BE2C (cell line): ENCODE measurements around the gene IGSF21.

Experiments
- DNase-seq: peaks from one replicate; pipeline ENCODE4 v3.0.0-alpha.2; 2020
- H3K27me3 ChIP-seq: fragments of 250-450 bp; sonication (Bioruptor Pico); 2 replicates; pipeline ENCODE4 v1.5.1; 2020; ENCODE audit warnings: mild to moderate bottlenecking
- H3K36me3 ChIP-seq: fragments of 250-450 bp; sonication (Bioruptor Pico); 2 replicates; pipeline ENCODE4 v1.5.1; 2020; ENCODE audit warnings: mild to moderate bottlenecking
- H3K4me1 ChIP-seq: fragments of 250-450 bp; sonication (Bioruptor Pico); 2 replicates; pipeline ENCODE4 v1.5.1; 2020
- H3K4me3 ChIP-seq: 2 replicates; pipeline ENCODE4 v1.5.1; 2011; ENCODE audit warnings: low read depth, low read length
- H3K9me3 ChIP-seq: fragments of 250-450 bp; sonication (Bioruptor Pico); 2 replicates; pipeline ENCODE4 v1.5.1; 2020
- CTCF ChIP-seq: IDR thresholded peaks from 2 replicates; pipeline ENCODE4 v1.5.1; 2012; ENCODE audit warnings: mild to moderate bottlenecking, low read depth, low read length

The IGSF21 gene

DNA sequence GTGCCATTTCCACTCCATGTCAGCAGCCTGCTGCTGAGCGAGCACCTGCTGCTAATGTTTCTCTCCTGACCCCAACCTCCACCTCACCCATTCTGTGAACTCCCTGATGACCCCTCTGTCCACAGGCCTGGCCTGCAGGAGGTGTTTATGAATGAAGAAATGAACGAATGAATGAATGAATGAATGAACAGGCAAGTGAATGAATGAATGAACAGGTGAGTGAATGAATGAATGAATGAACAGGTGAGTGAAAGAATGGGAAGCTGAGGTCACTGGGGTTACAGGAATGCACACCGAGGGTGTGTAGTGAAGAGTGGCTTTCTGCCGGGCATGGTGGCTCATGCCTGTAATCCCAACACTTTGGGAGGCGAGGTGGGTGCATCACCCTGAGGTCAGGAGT lies 173.4 kb downstream of the IGSF21 start:
- Histone ChIP-seq H3K9me3 (no peaks in the 10 kb centered on the region), H3K4me1 (no peaks in the 10 kb centered on the region), H3K27me3 (no peaks in the 10 kb centered on the region), H3K36me3 (no peaks in the 10 kb centered on the region), H3K4me3 (no peak overlapping the region)
- no peak for TF ChIP-seq CTCF
- DNase-seq = no peak

- Histone ChIP-seq H3K36me3 (no peaks in the 10 kb centered on the region), H3K9me3 (no peaks in the 10 kb centered on the region), H3K27me3 (no peaks in the 10 kb centered on the region), H3K4me1 (no peaks in the 10 kb centered on the region), H3K4me3 (no peak overlapping the region)
- DNase-seq = peak; percentile 25
- no peak for TF ChIP-seq CTCF
Measured at GRCh38 chr1:18282851-18283600, 175.4 kb downstream of the IGSF21 start.

GRCh38 chr1:18283601-18284385 lies 176.2 kb downstream of the IGSF21 start:
- Histone ChIP-seq H3K9me3 (no peaks in the 10 kb centered on the region), H3K27me3 (no peaks in the 10 kb centered on the region), H3K36me3 (no peaks in the 10 kb centered on the region), H3K4me1 (no peaks in the 10 kb centered on the region; the same call in 1 of the 2 replicates), H3K4me3 (no peak overlapping the region)
- no peak for DNase-seq
- no peak for TF ChIP-seq CTCF

GRCh38 chr1:18284805-18285537 lies 177.4 kb downstream of the IGSF21 start:
- Histone ChIP-seq H3K36me3 (no peaks in the 10 kb centered on the region), H3K27me3 (no peaks in the 10 kb centered on the region), H3K4me1 (no peaks in the 10 kb centered on the region; the same call in 1 of the 2 replicates), H3K9me3 (no peaks in the 10 kb centered on the region), H3K4me3 (no peak overlapping the region)
- TF ChIP-seq CTCF = no peak
- no peak for DNase-seq

DNA sequence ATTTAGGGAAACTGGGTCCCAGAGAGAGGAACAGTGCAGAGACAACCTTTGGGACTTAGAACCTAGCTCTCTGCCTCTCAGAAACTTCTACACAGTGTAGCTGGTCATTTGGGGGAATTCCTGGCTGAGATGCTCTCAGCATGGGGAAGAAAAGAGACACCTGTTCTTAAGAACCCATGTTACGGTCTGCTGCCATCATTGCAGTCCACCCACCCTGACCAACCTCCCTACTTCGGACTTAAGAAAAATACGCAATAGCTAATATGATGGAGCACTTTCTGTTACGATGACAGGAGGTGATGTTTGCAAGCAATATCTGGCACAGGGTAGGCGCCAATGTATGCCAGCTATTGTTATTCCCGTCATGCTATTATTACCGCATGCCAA lies 177.9 kb downstream of the IGSF21 start:
- H3K9me3 ChIP-seq = no peaks in the 10 kb centered on the region
- no peaks in the 10 kb centered on the region; the same call in 1 of the 2 replicates for H3K4me1 ChIP-seq
- H3K36me3 ChIP-seq = no peaks in the 10 kb centered on the region
- no peaks in the 10 kb centered on the region for H3K27me3 ChIP-seq
- no peak overlapping the region for H3K4me3 ChIP-seq
- DNase-seq = no peak
- TF ChIP-seq CTCF = no peak
